LNCaP clone FGC (cell line): ENCODE data around the gene ATXN7L1.
A peak's percentile ranks its signal among the peaks of the same experiment; 100 is the strongest.

Experiments
- DNase-seq: peaks from one replicate; pipeline ENCODE4 v3.0.0-alpha.2; 2011; ENCODE audit warnings: low read depth
- H3K4me3 ChIP-seq: 2 replicates; pipeline ENCODE4 v1.5.1; 2011; ENCODE audit warnings: mild to moderate bottlenecking, low read depth, low read length, control low read depth
- TF ChIP-seq, protein P1 (sequence below): IDR thresholded peaks from 2 replicates; pipeline ENCODE4 v1.5.1; 2012; ENCODE audit warnings: mild to moderate bottlenecking; ENCODE audit not compliant: control insufficient read depth, insufficient read depth; ENCODE audit errors: extremely low read depth

Gene ATXN7L1

GRCh38 chr7:105779856-105780780 lies 96.3 kb downstream of the ATXN7L1 start:
- no peak for DNase-seq
- H3K4me3 ChIP-seq = no peak overlapping the region
- TF ChIP-seq, protein P1, sequence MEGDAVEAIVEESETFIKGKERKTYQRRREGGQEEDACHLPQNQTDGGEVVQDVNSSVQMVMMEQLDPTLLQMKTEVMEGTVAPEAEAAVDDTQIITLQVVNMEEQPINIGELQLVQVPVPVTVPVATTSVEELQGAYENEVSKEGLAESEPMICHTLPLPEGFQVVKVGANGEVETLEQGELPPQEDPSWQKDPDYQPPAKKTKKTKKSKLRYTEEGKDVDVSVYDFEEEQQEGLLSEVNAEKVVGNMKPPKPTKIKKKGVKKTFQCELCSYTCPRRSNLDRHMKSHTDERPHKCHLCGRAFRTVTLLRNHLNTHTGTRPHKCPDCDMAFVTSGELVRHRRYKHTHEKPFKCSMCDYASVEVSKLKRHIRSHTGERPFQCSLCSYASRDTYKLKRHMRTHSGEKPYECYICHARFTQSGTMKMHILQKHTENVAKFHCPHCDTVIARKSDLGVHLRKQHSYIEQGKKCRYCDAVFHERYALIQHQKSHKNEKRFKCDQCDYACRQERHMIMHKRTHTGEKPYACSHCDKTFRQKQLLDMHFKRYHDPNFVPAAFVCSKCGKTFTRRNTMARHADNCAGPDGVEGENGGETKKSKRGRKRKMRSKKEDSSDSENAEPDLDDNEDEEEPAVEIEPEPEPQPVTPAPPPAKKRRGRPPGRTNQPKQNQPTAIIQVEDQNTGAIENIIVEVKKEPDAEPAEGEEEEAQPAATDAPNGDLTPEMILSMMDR = no peak

- DNase-seq = no peak
- no peak overlapping the region for H3K4me3 ChIP-seq
- TF ChIP-seq, protein P1 = no peak
Measured at GRCh38 chr7:105778956-105779355, 97.4 kb downstream of the ATXN7L1 start.

- peak; percentile 65 for DNase-seq
- TF ChIP-seq, protein P1 = no peak
- H3K4me3 ChIP-seq = no peak overlapping the region
Measured at GRCh38 chr7:105776986-105777910, 99.2 kb downstream of the ATXN7L1 start.

GRCh38 chr7:105776068-105776790 lies 100.2 kb downstream of the ATXN7L1 start:
- H3K4me3 ChIP-seq = no peak overlapping the region

DNA sequence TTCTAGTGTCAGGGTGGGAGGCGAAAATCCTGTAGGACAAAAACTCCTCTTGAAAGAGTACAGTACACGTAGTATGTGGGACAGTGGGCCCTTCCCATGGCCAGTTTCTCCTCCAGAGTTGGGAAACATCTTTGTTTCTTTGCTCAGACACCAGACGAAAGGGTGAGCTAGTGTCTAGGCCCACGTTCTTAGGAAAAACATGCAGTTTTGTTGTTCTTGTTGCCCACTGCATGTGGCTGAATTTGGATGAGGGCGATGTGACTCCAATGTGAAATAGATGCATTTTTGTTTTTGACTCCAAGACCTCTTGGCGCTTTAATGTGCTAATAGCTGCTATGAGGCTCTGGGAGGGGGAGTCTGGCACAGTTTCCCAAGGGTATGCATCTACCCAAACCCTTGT lies 100.8 kb downstream of the ATXN7L1 start:
- DNase-seq = no peak
- no peak overlapping the region for H3K4me3 ChIP-seq
- TF ChIP-seq, protein P1 = no peak

More at GRCh38 chr7:105776068-105776790, 100.2 kb downstream of the ATXN7L1 start:
- no peak for DNase-seq
- TF ChIP-seq, protein P1 = no peak

DNA sequence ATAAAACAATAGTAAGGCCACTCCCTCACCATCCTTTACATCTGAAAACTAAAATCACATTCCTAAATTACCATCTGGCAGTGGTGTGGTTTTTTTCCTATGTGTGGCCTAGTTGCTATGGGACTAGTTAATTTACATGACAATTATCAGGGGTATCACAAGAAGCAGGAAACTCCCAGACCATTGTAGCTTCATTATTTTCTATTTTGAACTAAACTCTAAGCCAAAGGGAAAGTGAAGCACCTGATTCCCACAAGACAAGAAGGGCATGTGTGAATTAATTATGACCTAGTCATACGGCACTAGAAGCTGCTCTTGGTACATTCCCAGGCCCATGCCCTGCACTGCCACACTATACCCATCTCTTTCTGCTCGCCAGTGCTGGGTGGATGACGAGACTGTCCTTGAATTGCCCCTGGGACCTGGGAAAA lies 103.4 kb downstream of the ATXN7L1 start:
- no peak for DNase-seq
- TF ChIP-seq, protein P1 = no peak
- no peak overlapping the region for H3K4me3 ChIP-seq
